GM12865 (cell line): ENCODE measurements around the gene TRAF3IP1.

Experiments used
- DNase-seq: peaks from one replicate; pipeline ENCODE4 v3.0.0; 2010; ENCODE audit warnings: low read depth
- H3K4me3 ChIP-seq: 2 replicates; pipeline ENCODE4 v1.5.1; 2011; ENCODE audit warnings: mild to moderate bottlenecking, low read depth, low read length, control low read depth
- TF ChIP-seq, protein P1 (sequence below): IDR thresholded peaks from 2 replicates; pipeline ENCODE4 v1.5.1; 2011; ENCODE audit warnings: low read length, control low read depth, low read depth, inconsistent platforms; ENCODE audit not compliant: insufficient read depth; ENCODE audit errors: missing control alignments

Gene TRAF3IP1

DNA sequence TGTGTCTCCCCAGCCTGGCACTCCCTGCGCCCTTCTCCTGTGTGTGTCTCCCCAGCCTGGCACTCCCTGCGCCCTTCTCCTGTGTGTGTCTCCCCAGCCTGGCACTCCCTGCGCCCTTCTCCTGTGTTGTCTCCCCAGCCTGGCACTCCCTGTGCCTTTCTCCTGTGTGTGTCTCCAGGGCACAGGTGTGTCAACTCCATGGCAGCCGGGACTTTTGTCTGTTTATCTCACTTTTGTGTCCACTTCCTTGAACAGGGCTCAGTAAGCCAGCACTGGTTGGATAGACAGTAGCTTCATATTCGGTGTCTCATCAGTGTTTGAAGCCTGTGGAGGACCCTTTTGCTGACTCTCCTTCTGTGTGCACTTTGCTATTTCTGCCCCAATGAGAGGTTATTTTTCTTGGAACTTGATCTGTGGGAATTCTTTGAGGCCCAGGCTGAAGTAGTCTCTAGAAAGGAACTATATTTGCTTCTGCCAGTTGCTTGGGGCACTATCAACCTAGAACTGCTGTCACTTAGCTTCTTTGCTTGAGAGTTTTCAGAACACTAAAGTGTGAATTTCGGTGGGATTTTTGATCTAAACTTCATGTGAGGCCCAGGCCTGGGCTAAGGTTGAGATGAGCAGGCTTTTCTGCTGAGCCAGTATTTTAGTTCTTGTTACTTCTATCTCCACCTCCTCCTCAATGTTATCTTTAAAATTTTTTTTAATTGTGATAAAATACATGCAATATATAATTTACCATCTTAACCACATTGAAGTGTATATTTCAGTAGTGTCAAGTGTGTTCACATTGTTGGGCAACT is 98.1 kb downstream of the TRAF3IP1 start:
- no peak overlapping the region for H3K4me3 ChIP-seq
- TF ChIP-seq, protein P1, sequence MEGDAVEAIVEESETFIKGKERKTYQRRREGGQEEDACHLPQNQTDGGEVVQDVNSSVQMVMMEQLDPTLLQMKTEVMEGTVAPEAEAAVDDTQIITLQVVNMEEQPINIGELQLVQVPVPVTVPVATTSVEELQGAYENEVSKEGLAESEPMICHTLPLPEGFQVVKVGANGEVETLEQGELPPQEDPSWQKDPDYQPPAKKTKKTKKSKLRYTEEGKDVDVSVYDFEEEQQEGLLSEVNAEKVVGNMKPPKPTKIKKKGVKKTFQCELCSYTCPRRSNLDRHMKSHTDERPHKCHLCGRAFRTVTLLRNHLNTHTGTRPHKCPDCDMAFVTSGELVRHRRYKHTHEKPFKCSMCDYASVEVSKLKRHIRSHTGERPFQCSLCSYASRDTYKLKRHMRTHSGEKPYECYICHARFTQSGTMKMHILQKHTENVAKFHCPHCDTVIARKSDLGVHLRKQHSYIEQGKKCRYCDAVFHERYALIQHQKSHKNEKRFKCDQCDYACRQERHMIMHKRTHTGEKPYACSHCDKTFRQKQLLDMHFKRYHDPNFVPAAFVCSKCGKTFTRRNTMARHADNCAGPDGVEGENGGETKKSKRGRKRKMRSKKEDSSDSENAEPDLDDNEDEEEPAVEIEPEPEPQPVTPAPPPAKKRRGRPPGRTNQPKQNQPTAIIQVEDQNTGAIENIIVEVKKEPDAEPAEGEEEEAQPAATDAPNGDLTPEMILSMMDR, result no peak
- DNase-seq, result no peak

GRCh38 chr2:238418999-238419546 is 98.8 kb downstream of the TRAF3IP1 start:
- TF ChIP-seq, protein P1, result no peak
- H3K4me3 ChIP-seq, result no peak overlapping the region
- DNase-seq, result no peak

DNA sequence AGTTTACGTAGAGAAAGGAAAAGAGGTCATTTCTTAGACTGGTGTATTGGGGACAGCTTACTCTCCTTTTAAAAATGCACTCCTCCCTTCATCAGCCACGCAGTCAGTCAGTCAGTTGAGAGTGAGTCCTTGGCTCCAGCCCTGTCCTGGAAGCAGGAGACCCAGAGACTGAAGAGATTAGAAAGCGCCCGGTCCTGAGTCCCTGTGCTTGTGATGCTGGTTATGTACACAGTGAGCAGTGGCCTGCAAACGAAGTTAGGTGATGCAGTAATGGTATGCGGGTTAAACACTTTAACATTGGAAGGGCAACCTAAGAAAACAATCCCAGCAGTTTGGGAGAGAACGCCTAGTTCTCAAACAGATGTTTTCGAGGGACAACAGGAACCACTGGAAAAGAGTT is 100.1 kb downstream of the TRAF3IP1 start:
- TF ChIP-seq, protein P1, result no peak
- no peak for DNase-seq
- H3K4me3 ChIP-seq, result no peak overlapping the region

DNA sequence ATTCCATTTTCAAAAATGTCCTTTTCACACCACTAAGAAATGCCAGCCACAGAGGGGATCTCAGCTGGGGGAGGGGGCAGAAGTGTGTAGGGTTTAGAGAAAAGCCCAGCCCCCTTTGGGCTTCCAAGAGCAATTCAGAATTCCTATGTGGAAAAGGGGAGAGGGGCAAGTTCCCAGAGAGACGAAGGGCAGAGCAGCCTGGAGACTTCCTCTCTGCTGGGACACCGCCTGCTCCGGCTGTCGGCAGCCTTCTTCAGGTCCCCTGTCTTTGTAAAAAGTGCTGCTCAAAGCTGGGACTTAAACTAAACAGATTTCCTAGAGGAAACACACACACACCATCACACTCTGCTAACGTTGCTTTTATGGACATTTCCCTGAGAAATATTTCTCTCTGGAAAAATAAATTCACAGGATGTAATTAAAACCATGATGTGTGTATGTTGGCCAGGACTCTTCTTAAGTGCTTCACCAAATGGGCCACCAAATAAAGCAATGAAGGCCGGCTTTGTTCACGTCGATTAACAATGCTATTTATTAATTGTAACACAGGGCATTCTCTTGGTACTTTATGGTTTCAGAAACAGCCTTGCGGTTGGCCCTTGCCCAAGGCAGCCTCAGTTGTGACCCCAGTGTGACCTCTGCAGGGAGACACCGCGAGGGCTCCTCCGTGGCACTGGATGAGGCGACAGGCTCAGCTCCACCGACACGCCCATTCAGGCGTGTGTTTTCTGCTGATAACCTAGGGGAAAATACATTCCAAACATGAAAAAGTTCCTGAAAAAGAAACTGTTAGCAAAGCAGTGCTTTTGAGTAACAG is 100.8 kb downstream of the TRAF3IP1 start:
- TF ChIP-seq, protein P1, result no peak
- H3K4me3 ChIP-seq, result no peak overlapping the region
- no peak for DNase-seq

- TF ChIP-seq, protein P1, result no peak
- no peak overlapping the region for H3K4me3 ChIP-seq
- no peak for DNase-seq
Observed at GRCh38 chr2:238421695-238422035, 101.3 kb downstream of the TRAF3IP1 start.

DNA sequence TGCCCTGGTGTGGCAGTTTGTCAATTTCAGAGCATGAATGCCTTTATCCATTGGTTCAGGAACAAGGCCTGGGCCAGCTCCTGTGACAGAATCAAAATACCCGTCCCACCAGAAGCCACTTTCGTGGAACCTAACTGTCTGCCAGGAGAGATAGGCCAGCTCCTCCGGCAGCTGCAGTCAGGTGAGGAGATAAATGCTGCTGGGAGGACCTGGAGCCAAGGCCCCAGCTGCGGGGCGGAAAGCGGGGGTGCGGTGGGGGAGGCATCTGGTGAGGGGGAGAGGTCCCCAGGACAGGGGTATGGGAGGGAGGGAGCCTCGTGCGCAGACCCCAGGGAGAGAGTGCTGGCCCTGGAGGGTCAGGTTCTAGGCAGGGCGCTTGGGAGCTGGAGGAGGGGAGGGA is 102.0 kb downstream of the TRAF3IP1 start:
- no peak overlapping the region for H3K4me3 ChIP-seq
- no peak for DNase-seq
- TF ChIP-seq, protein P1, result no peak
